Fibroblast of skin of scalp (primary cell): ENCODE results near the gene APCDD1.
A peak's percentile ranks its signal among the peaks of the same experiment; 100 is the strongest.
"Not testable (repeated sequence)": the region's sequence is repeated elsewhere in the genome, so short reads cannot be mapped to it uniquely, and the experiment has no call there.

ENCODE experiments used
- DNase-seq: peaks from one replicate; pipeline ENCODE4 v3.0.0-alpha.2; 2013

Gene APCDD1

DNA sequence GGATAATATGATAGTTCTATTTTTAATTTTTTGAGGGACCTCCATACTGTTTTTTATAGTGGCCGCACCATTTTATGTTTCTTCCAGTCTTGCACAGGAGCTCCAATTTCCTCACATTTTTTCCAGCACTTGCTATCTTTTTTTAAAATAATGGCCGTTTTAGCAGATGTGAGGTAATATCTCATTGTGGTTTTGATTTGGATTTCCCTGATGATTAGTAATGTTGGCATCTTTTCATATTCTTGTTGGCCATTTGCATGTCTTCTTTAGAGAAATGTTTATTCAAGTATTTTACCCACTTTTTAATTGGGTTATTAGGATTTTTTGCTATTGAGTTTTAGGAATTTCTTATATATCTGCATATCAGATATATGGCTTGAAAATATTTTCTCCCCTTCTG lies 41.5 kb downstream of the APCDD1 start:
- DNase-seq = no peak

DNA sequence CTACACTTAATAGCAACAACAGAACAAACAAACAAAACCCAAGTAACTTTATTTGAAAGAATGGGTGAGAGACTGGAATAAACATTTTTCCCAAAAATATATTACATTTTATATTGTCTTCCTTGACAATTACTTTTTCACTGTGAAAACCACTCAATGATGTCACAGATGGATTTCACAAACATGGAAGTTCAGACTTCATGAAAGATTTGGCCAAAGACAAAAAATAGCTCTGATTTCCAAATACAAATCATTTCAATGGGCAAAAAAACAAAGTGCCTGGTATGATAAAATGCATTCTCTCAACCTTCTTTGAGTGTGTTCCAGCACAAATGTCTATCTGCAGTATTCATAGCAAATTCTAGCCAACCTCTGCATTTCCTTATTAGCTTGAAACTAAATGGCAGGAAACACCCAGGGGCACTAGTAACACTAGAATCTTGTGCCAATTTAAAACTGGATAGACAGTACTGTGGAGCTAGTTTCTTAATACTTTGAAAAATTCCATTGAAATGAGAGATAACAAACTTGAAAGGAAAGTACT lies 42.8 kb downstream of the APCDD1 start:
- no peak for DNase-seq

- peak; percentile 45 for DNase-seq
These were observed 44.8 kb downstream of the APCDD1 start for GRCh38 chr18:10499230-10499629.

DNA sequence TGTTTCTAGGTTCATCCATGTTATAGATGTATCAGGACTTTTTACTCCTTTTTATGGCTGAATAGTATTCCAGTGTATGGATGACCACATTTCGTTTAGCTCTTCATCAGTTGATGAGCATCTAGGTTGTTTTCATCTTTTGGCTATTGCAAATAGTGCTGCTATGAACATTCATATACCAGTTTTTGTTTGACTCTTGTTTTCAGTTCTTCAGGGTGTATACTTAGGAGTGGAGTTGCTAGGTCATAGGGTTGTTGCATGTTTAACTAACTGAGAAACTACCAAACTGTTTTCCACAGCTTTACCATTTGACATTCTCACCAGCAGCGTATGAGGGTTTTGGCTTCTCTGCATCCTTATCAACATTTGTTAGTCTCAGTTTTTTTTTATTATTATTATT lies 45.6 kb downstream of the APCDD1 start:
- no peak for DNase-seq

DNA sequence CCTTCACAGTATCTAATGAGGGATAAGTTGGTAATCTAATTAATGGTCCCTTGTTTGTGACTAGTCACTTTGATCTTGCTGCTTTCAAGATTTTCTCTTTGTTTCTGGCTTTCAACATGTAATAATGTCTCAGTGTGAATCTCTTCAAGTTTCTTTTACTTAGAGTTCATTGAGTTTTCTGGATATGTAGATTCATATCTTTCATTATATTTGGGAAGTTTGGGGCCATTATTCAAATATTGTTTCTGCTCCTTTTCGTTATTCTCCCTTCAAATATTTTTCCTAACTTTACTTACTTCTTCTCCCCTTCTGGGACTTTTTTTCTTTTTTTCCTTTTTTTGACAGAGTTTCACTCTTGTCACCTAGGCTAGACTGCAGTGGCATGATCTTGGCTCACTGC lies 50.3 kb downstream of the APCDD1 start:
- no peak for DNase-seq

DNA sequence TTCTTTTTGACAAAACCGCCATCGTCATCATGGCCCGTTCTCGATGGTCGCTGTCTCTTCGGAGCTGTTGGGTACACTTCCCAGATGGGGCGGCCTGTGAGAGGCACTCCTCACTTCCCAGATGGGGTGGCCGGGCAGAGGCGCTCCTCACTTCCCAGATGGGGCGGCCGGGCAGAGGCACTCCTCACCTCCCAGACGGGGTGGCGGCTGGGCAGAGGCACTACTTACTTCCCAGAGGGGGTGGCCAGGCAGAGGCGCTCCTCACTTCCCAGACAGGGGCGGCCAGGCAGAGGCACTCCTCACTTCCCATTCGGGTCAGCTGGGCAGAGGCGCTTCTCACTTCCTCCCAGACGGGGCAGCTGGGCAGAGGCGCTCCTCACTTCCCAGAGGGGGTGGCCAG lies 51.5 kb downstream of the APCDD1 start:
- DNase-seq = not testable (repeated sequence)

- DNase-seq = peak; percentile 17
These were observed 54.2 kb downstream of the APCDD1 start for GRCh38 chr18:10508591-10508990.

GRCh38 chr18:10511236-10511635 lies 56.8 kb downstream of the APCDD1 start:
- no peak for DNase-seq

- no peak for DNase-seq
These were observed 59.6 kb downstream of the APCDD1 start for GRCh38 chr18:10514082-10514481.

DNA sequence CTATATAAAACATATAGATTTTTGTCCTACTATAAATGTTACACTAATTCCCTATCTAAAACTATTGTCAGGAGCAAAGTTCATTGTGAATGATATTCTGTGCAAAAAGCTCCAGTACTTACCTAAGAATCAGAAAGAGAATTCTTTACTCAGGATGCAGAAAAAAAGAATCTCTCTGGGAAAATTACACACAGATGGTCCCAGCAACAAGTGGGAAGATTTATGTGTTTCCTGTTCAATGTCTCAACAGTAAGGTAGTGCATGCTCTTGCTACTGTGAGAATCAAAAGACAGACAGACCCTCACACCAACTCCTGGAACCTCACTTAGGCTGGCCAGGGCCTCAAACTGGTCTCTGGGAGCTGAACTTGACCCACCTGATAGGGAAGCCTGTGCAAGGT lies 60.2 kb downstream of the APCDD1 start:
- DNase-seq = no peak

- DNase-seq = no peak
These were observed 61.0 kb downstream of the APCDD1 start for GRCh38 chr18:10515456-10515855.

DNA sequence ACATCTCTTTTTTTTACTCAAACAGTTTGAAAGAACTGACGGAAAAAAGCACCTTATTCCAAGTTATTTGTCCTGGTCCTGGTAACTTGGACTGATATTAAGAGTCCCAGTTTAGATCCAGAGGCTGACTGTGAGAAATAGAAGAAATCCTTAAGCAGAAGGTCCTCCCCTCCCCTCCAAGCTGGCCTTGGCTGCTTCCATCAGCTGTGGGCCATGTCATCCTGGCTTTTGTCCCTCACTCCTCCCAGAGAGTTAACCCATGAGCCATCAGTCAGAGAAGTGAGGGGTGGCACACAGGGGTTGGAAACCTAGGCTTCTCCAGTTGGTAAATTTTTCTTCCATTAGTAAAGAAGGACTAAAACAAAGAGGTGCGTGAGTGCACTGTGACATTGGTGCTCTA lies 61.6 kb downstream of the APCDD1 start:
- DNase-seq = no peak

- peak; percentile 72 for DNase-seq
These were observed 64.3 kb downstream of the APCDD1 start for GRCh38 chr18:10518595-10519255.

GRCh38 chr18:10519366-10519765 lies 64.9 kb downstream of the APCDD1 start:
- DNase-seq = peak; percentile 73

- DNase-seq = peak; percentile 95
These were observed 65.8 kb downstream of the APCDD1 start for GRCh38 chr18:10519999-10520935.

DNA sequence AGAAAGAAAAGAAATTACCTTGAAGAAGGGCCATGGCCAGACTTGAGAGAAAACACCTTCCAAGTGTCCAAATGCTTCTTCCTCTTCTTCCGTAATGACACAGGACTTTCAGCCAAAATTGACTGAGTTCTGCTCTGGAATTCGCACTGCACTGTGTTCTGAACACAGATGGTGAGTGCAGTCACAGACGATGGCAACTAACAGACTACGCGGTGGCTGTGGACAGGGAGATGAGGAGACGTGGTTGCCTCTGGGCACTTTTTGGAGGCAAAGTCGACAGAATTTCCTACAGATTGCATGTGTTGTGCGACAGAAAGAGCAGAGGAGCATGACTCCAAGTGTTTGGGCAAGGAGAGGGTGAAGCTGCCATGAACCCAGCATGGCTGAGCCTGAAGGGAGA lies 67.1 kb downstream of the APCDD1 start:
- no peak for DNase-seq

- DNase-seq = peak; percentile 19
These were observed 68.1 kb downstream of the APCDD1 start for GRCh38 chr18:10522574-10522973.

GRCh38 chr18:10523544-10523943 lies 69.1 kb downstream of the APCDD1 start:
- no peak for DNase-seq

DNA sequence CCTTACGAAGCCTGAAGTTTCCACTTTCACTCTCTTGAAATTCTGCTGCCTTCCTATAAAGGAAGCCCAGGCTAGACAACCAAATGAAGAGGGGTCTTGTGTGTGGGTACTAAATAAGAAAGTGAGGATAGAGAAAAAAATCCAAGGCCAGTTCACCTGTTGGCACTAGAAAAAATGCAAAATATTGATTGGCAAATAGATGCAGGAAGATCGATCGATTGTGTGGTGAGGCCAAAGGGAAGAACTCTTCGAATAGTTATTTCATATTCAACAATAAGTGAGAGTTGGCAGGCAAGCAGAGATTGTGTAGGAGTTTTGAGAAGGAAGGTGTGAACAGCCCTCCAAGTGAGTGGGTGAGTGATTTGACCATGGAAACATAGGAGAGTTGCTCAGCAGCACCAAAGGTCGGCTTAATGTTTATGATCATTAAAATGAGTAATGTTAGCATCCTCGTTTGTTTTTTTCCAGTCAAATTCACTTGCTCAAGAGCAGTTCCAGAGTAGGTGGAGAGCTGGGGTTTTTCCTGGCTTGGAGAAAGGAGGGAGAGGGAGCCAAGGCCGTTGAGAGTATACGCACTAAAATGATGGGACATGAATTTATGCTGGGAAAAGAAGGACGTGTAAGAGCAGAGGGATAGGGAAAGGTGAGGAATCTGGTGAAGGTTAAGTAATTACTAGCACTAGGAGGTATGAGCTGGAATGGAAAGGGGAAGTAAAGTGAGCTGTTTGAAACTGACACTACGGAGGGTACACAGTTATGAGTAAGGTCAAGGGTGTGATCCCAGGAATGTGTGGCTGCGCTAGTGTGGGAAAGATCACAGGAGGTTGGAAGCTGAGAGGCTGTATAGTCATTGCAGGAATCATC lies 70.3 kb downstream of the APCDD1 start:
- DNase-seq = peak; percentile 66

DNA sequence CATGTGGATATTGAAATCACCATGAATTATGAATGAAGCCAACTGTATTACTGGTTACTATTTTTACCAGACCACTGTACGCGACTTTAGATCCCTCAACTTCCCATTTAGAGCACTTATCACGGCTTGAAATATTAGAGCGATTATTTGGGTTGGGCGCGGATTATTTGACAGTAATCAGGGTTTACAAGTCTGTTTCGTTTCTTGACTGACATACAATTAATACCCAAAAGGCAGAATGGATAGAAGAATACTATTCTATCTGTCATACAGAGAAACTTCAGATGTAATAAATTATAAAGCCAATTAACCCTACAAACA lies 70.9 kb downstream of the APCDD1 start:
- no peak for DNase-seq

- DNase-seq = peak; percentile 97
These were observed 71.5 kb downstream of the APCDD1 start, which contains the start of gene NAPG for GRCh38 chr18:10525697-10526560. Gene NAPG, plus strand, starts transcription at chr18:10526027. Its CDS starts 76 bp downstream, at chr18:10526103.

DNA sequence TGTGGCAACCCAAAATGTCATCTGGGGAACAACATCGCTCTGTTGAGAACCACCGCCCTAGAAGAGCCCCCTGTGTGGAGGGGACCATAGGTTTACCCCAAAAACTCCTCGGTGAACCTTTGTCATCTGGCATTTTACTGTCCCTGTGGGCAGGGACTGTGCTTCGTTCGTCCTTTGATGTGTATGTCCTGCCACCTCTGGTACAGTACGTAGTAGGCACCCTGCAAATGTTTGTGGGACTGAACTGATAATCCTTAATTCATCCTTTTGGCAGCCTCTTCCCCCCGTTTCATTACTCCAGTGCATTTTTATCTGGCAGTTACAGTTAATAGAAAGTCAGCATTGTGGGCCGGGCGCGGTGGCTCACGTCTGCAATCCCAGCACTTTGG lies 72.1 kb downstream of the APCDD1 start:
- DNase-seq = no peak
